SU-DHL-6 (cell line): ENCODE measurements around the gene OR10A3.

Experiments used
- H2AFZ ChIP-seq: fragments of 200-600 bp; sonication (generic); 2 replicates; pipeline ENCODE4 v1.6.1; 2014; ENCODE audit warnings: low read depth, mild to moderate bottlenecking, moderate library complexity, mixed read lengths, antibody characterized with exemption, low read length; ENCODE audit not compliant: severe bottlenecking
- H3F3A ChIP-seq: fragments of 200-600 bp; shearing (Covaris generic); 2 replicates; pipeline ENCODE4 v1.6.0; 2016; ENCODE audit warnings: antibody characterized with exemption, mild to moderate bottlenecking; ENCODE audit not compliant: insufficient read depth
- H3K27ac ChIP-seq: fragments of 200-600 bp; sonication (generic); 2 replicates; pipeline ENCODE4 v1.5.1; 2016; ENCODE audit warnings: low read depth, mild to moderate bottlenecking, low read length, moderate library complexity, mixed read lengths
- H3K27me3 ChIP-seq: fragments of 200-600 bp; sonication (generic), shearing (Covaris generic); 2 replicates; pipeline ENCODE4 v1.6.0; 2014; ENCODE audit warnings: mild to moderate bottlenecking, low read length
- H3K36me3 ChIP-seq: fragments of 200-600 bp; sonication (generic); 2 replicates; pipeline ENCODE4 v1.6.1; 2014; ENCODE audit warnings: mild to moderate bottlenecking, low read length, mixed read lengths
- H3K4me2 ChIP-seq: fragments of 300-600, 200-600 bp; shearing (Covaris generic), sonication (generic); 2 replicates; pipeline ENCODE4 v1.6.0; 2014; ENCODE audit warnings: low read length, low read depth, mild to moderate bottlenecking; ENCODE audit not compliant: poor library complexity, severe bottlenecking
- H3K4me3 ChIP-seq: fragments of 200-600 bp; sonication (generic); 2 replicates; pipeline ENCODE4 v1.5.1; 2014; ENCODE audit warnings: antibody characterized with exemption, low read length, mild to moderate bottlenecking, mixed read lengths; ENCODE audit not compliant: insufficient read depth, poor library complexity, severe bottlenecking
- H3K79me2 ChIP-seq: fragments of 200-600 bp; sonication (generic); 2 replicates; pipeline ENCODE4 v1.6.1; 2014; ENCODE audit warnings: mild to moderate bottlenecking, low read length, moderate library complexity; ENCODE audit not compliant: insufficient read depth
- H3K9ac ChIP-seq: fragments of 200-600 bp; sonication (generic); 2 replicates; pipeline ENCODE4 v1.7.0; 2014; ENCODE audit warnings: mild to moderate bottlenecking, low read length
- H3K9me2 ChIP-seq: fragments of 200-600 bp; sonication (generic); replicated peaks from 2 replicates; pipeline ENCODE4 v1.6.1; 2014; ENCODE audit warnings: low read length; ENCODE audit not compliant: insufficient read depth
- H3K9me3 ChIP-seq: fragments of 200-600 bp; sonication (generic); 2 replicates; pipeline ENCODE4 v1.6.1; 2014; ENCODE audit warnings: low read length, mixed read lengths; ENCODE audit not compliant: insufficient read depth
- H4K20me1 ChIP-seq: fragments of 200-600 bp; sonication (generic); 2 replicates; pipeline ENCODE4 v1.6.1; 2014; ENCODE audit warnings: low read depth, mild to moderate bottlenecking, antibody characterized with exemption, low read length, moderate library complexity, mixed read lengths
- CTCF ChIP-seq: fragments of 200-600 bp; sonication (generic); IDR thresholded peaks from one replicate; pipeline ENCODE4 v1.5.1; 2017; ENCODE audit warnings: antibody characterized with exemption, mild to moderate bottlenecking, low read length, moderate library complexity; ENCODE audit not compliant: insufficient read depth, poor library complexity, severe bottlenecking
- EZH2phosphoT487 ChIP-seq: fragments of 200-600 bp; sonication (generic), shearing (Covaris generic); conservative IDR thresholded peaks from 2 replicates; pipeline ENCODE4 v1.6.1; 2018; ENCODE audit warnings: mild to moderate bottlenecking, antibody characterized with exemption, low read length, moderate library complexity, mixed read lengths

The OR10A3 gene

GRCh38 chr11:7905961-7906429 is 35.5 kb downstream of the OR10A3 start:
- TF ChIP-seq CTCF = no peak
- TF ChIP-seq EZH2phosphoT487 = no peak
- H3K4me2 ChIP-seq = no peak overlapping the region
- no peaks in the 10 kb centered on the region for H4K20me1 ChIP-seq
- H3K9me2 ChIP-seq = no peaks in the 10 kb centered on the region
- H3K79me2 ChIP-seq = no peaks in the 10 kb centered on the region
- H3K9ac ChIP-seq = no peak overlapping the region
- no peaks in the 10 kb centered on the region for H3F3A ChIP-seq
- H3K27ac ChIP-seq = no peak overlapping the region
- H3K27me3 ChIP-seq = no peaks in the 10 kb centered on the region
- no peak overlapping the region for H3K4me3 ChIP-seq
- H3K36me3 ChIP-seq = no peaks in the 10 kb centered on the region
- no peaks in the 10 kb centered on the region for H3K9me3 ChIP-seq
- no peak overlapping the region for H2AFZ ChIP-seq

- H3K79me2 ChIP-seq = no peaks in the 10 kb centered on the region
- no peaks in the 10 kb centered on the region for H3K27me3 ChIP-seq
- no peak for TF ChIP-seq CTCF
- TF ChIP-seq EZH2phosphoT487 = no peak
- H3F3A ChIP-seq = no peaks in the 10 kb centered on the region
- H4K20me1 ChIP-seq = no peaks in the 10 kb centered on the region
- H3K27ac ChIP-seq = no peak overlapping the region
- H3K9me2 ChIP-seq = no peaks in the 10 kb centered on the region
- H3K9ac ChIP-seq = no peak overlapping the region
- H3K4me2 ChIP-seq = no peak overlapping the region
- H3K4me3 ChIP-seq = no peak overlapping the region
- no peaks in the 10 kb centered on the region for H3K36me3 ChIP-seq
- H3K9me3 ChIP-seq = no peaks in the 10 kb centered on the region
- no peak overlapping the region for H2AFZ ChIP-seq
Measured at GRCh38 chr11:7905549-7905948, 36.0 kb downstream of the OR10A3 start.

- H3K9ac ChIP-seq = no peak overlapping the region
- H3K9me3 ChIP-seq = no peaks in the 10 kb centered on the region
- H3K36me3 ChIP-seq = no peaks in the 10 kb centered on the region
- H3K79me2 ChIP-seq = no peaks in the 10 kb centered on the region
- no peak overlapping the region for H3K4me2 ChIP-seq
- no peaks in the 10 kb centered on the region for H3K27me3 ChIP-seq
- no peak overlapping the region for H3K4me3 ChIP-seq
- H2AFZ ChIP-seq = no peak overlapping the region
- H3K27ac ChIP-seq = no peak overlapping the region
- H3K9me2 ChIP-seq = no peaks in the 10 kb centered on the region
- TF ChIP-seq CTCF = no peak
- TF ChIP-seq EZH2phosphoT487 = no peak
- no peaks in the 10 kb centered on the region for H4K20me1 ChIP-seq
- no peaks in the 10 kb centered on the region for H3F3A ChIP-seq
Measured at GRCh38 chr11:7904917-7905316, 36.6 kb downstream of the OR10A3 start.

GRCh38 chr11:7903940-7904339 is 37.6 kb downstream of the OR10A3 start:
- no peaks in the 10 kb centered on the region for H3K36me3 ChIP-seq
- TF ChIP-seq EZH2phosphoT487 (no peak), CTCF (no peak)
- H3K9me3 ChIP-seq = no peaks in the 10 kb centered on the region
- H3K9ac ChIP-seq = no peak overlapping the region
- H4K20me1 ChIP-seq = no peaks in the 10 kb centered on the region
- no peak overlapping the region for H3K4me2 ChIP-seq
- H3K9me2 ChIP-seq = no peaks in the 10 kb centered on the region
- no peaks in the 10 kb centered on the region for H3F3A ChIP-seq
- no peaks in the 10 kb centered on the region for H3K79me2 ChIP-seq
- no peak overlapping the region for H3K4me3 ChIP-seq
- H3K27ac ChIP-seq = no peak overlapping the region
- no peaks in the 10 kb centered on the region for H3K27me3 ChIP-seq
- no peak overlapping the region for H2AFZ ChIP-seq
